GM19372 (cell line): ENCODE results near the gene CASP12.

Experiments used
- ATAC-seq: cut with Tn5 transposase; IDR thresholded peaks from one replicate; pipeline ENCODE4 v1.9.1; 2021; ENCODE audit warnings: mild to moderate bottlenecking, low read depth, moderate library complexity; ENCODE audit not compliant: unreplicated experiment

CASP12 gene

GRCh38 chr11:104892723-104893511 is 5.3 kb downstream of the CASP12 start:
- no peak for ATAC-seq

GRCh38 chr11:104891135-104891534 is 7.1 kb downstream of the CASP12 start:
- no peak for ATAC-seq

- ATAC-seq = no peak
Measured at GRCh38 chr11:104883342-104883741, 14.9 kb downstream of the CASP12 start.

GRCh38 chr11:104881117-104881794 is 17.0 kb downstream of the CASP12 start:
- peak; percentile 74 for ATAC-seq

GRCh38 chr11:104879514-104880190 is 18.6 kb downstream of the CASP12 start:
- ATAC-seq = no peak

- ATAC-seq = peak; percentile 37
Measured at GRCh38 chr11:104876861-104877431, 21.3 kb downstream of the CASP12 start.

GRCh38 chr11:104876324-104876723 is 21.9 kb downstream of the CASP12 start:
- ATAC-seq = no peak

- ATAC-seq = no peak
Measured at GRCh38 chr11:104873252-104873651, 25.0 kb downstream of the CASP12 start.

GRCh38 chr11:104872393-104872792 is 25.9 kb downstream of the CASP12 start:
- ATAC-seq = no peak

GRCh38 chr11:104870910-104871309 is 27.4 kb downstream of the CASP12 start:
- ATAC-seq = no peak

GRCh38 chr11:104866815-104867214 is 31.4 kb downstream of the CASP12 start:
- no peak for ATAC-seq

GRCh38 chr11:104858882-104859775 is 39.1 kb downstream of the CASP12 start:
- ATAC-seq = peak; percentile 72

- no peak for ATAC-seq
Measured at GRCh38 chr11:104856607-104857006, 41.7 kb downstream of the CASP12 start.

- ATAC-seq = no peak
Measured at GRCh38 chr11:104855965-104856364, 42.3 kb downstream of the CASP12 start.

GRCh38 chr11:104853276-104853675 is 45.0 kb downstream of the CASP12 start:
- no peak for ATAC-seq

GRCh38 chr11:104852811-104853210 is 45.4 kb downstream of the CASP12 start:
- no peak for ATAC-seq

- ATAC-seq = no peak
Measured at GRCh38 chr11:104846216-104846615, 52.0 kb downstream of the CASP12 start.

GRCh38 chr11:104844451-104844850 is 53.8 kb downstream of the CASP12 start:
- ATAC-seq = no peak

GRCh38 chr11:104843150-104843836 is 55.0 kb downstream of the CASP12 start:
- ATAC-seq = no peak
